Omental fat pad (tissue), 4 donors: ENCODE data around the gene PDE7B. TPM values are rescaled to one million over a fixed set of nuclear protein-coding genes. Genes with fewer than 3 reads are reported as not detected.
"Not testable (repeated sequence)": the region's sequence is repeated elsewhere in the genome, so short reads cannot be mapped to it uniquely, and the experiment has no call there.

Source experiments
- ATAC-seq: fragments of 150-250 bp; one replicate; pipeline ENCODE4 v1.9.1; 2016; ENCODE audit warnings: mild to moderate bottlenecking, moderate library complexity; ENCODE audit not compliant: low FRiP score
- DNase-seq: peaks from one replicate; pipeline ENCODE4 v3.0.0-alpha.2; 2019; ENCODE audit warnings: low spot score
- total RNA-seq, 4 donors: library from RNA; depleted of rRNA; stranded (reverse); fragments of >200 nt; gene quantifications; one replicate each; pipeline ENCODE4 v1.1.0, GENCODE V29; 2016
- TF ChIP-seq, protein P1 (sequence below), 3 donors: fragments of 450-650 bp; IDR thresholded peaks; one replicate each; pipeline ENCODE4 v1.5.1; 2016 to 2017; ENCODE audit warnings: antibody characterized with exemption in 3 of 3, mild to moderate bottlenecking in 3 of 3, moderate library complexity in 2 of 3

Gene PDE7B
- total RNA-seq, 4 donors from 2014 or later: 7.3 to 15.0 (median 12.1) TPM

DNA sequence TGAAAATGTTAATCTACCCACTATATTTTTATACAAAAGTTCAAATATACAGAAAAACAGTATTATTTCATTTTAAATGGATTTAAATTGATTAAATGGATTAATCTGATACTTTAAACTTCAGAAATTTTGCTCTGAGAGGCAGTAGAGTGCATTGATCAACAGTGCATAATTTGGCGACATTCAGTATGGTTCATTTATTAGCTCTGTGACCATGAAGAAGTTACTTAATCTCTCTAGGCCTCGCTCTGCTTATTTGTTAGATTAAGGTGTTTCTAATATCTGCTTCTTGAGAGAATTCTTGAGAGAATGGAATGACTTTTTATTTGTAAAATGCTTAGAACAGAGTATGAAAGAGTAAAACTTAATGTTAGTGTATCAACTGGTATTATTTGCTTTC is 8.9 kb downstream of the PDE7B start:
- DNase-seq (no peak), ATAC-seq (no peak)
- TF ChIP-seq, protein P1, sequence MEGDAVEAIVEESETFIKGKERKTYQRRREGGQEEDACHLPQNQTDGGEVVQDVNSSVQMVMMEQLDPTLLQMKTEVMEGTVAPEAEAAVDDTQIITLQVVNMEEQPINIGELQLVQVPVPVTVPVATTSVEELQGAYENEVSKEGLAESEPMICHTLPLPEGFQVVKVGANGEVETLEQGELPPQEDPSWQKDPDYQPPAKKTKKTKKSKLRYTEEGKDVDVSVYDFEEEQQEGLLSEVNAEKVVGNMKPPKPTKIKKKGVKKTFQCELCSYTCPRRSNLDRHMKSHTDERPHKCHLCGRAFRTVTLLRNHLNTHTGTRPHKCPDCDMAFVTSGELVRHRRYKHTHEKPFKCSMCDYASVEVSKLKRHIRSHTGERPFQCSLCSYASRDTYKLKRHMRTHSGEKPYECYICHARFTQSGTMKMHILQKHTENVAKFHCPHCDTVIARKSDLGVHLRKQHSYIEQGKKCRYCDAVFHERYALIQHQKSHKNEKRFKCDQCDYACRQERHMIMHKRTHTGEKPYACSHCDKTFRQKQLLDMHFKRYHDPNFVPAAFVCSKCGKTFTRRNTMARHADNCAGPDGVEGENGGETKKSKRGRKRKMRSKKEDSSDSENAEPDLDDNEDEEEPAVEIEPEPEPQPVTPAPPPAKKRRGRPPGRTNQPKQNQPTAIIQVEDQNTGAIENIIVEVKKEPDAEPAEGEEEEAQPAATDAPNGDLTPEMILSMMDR (IDR thresholded peaks at IDR 0.05): no peak

DNA sequence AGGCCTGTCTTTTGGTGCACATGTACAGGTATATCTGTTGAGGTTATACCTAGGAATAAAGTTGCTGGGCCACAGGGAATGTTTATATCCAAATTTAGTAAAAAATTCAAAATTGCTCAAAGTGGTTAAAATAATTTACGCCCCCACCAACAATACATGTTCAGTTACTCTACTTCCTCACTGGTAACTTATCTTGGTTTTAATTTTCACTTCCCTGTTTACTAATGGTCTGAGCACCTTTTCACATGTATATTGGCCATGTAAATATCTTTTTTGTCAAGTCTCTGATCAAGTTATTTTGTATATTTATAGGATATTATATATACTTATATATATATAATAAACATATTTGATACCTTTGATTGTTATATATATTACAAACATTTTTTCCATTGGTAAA is 9.7 kb downstream of the PDE7B start:
- DNase-seq: no peak
- ATAC-seq: no peak

DNA sequence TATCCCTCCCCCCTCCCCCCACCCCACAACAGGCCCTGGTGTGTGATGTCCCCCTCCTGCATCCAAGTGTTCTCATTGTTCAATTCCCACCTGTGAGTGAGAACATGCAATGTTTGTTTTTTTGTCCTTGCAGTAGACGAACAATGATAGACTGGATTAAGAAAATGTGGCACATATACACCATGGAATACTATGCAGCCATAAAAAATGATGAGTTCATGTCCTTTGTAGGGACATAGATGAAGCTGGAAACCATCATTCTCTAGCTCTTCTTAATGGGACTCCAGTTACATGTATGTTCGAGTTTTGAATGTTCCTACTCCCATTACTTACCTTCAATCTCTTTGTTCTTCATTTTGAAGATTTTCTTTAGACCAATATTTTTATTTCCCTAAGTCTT is 13.4 kb downstream of the PDE7B start:
- DNase-seq, ATAC-seq: not testable (repeated sequence)

More for the DNA sequence above, 9.7 kb downstream of the PDE7B start:
- TF ChIP-seq, protein P1 (IDR thresholded peaks at IDR 0.05): no peak

DNA sequence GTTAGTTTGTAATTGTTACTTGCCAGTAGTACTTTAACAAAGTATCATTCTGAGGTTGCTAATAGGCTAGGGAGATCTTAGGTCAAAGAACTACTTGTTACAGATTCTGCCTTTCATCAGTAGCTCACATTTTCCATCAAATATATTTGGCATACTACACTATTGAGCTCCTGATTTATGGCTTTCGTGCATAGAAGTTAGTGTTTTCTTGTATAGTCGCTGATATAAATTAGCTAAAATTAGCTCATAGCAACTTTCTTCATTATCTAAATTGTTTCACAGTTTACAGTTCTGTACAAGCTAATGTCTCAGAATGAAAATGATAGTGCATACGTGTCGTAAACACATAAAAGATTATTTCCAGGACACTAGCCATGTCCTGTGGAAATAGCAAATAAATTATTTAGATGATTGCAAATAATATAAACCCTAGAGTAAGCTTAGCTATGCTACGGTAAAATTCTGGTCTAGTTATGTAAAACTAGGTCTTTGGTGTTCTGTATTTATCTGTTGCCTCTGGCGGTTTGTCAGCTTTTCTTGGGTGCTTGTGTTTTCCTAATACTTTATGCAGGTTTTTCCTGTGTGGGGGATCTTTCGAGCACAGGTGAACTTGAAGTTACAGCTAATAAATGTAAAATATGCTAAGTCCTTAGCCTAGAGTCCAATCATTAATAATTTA is 15.1 kb downstream of the PDE7B start:
- DNase-seq: no peak
- TF ChIP-seq, protein P1 (IDR thresholded peaks at IDR 0.05): no peak
- ATAC-seq: no peak

DNA sequence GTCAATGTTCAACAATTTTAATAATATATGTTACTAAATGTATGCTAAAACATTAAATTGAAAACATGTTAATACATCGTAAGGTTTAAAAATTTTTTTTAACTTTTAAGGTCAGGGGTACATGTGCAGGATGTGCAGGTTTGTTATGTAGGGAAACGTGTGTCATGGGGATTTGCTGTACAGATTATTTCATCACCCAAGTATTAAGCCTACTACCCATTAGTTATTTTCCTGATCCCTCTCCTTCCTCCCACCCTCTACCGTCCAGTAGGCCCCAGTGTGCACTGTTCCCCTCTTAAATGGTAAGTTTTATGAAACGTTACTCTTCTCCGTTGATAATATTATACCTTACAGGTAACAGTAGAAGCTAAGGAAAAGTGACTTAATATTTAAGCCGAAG is 15.8 kb downstream of the PDE7B start:
- no peak for ATAC-seq
- TF ChIP-seq, protein P1 (IDR thresholded peaks at IDR 0.05): no peak

DNA sequence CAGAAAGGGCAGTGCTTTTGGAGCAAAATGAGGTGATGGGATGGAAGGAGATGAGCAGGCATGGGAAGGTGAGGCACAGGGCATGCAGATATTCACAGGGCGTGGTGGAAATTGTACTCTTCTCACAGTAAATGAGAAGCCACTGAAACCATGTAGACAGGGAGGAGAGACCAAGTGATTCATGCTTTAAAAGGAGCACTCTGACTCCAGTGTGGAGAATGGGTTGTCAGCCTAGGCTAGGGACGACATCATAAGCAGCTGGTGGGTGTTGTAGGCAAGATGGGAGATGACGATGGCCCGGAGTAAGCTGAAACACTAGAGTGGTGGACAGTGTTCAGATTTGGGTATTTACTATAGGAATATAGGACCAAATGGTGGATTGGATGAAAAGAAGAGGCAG is 18.4 kb downstream of the PDE7B start:
- TF ChIP-seq, protein P1 (IDR thresholded peaks at IDR 0.05): no peak
- DNase-seq (no peak), ATAC-seq (no peak)

More for the DNA sequence above, 15.8 kb downstream of the PDE7B start:
- no peak for DNase-seq

DNA sequence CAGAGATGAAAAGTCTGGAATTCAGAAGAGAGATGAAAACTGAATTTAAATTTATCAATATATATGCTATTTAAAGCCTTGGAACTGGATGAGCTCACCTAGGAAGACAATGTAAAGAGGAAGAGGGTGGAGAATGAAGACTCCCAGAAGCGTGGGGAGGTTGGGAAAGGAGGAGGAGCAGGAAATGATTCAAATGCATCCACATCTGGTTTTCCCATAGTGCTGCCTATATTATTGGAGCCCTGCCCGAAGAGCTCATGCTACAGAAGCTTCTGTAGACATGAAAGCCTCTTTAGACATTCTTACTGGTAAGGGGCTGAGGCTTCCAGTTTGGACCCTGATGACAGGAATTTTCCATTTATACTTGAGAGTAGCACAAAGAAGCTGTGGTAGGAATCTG is 19.2 kb downstream of the PDE7B start:
- TF ChIP-seq, protein P1 (IDR thresholded peaks at IDR 0.05): no peak
- no peak for DNase-seq
- no peak for ATAC-seq
